Stimulated activated CD8-positive, alpha-beta memory T cell treated with anti-CD3 and anti-CD28 coated beads, Interleukin-7, amount 100 ng/mL, for 48 hours (primary cell): ENCODE measurements around the gene EXPH5.

Experiments used
- DNase-seq, 2 donors: peaks; one replicate each; pipeline ENCODE4 v3.0.0-alpha.2; 2020; ENCODE audit warnings: low read depth in 1 of 2; ENCODE audit errors: extremely low read depth in 1 of 2

EXPH5 gene

DNA sequence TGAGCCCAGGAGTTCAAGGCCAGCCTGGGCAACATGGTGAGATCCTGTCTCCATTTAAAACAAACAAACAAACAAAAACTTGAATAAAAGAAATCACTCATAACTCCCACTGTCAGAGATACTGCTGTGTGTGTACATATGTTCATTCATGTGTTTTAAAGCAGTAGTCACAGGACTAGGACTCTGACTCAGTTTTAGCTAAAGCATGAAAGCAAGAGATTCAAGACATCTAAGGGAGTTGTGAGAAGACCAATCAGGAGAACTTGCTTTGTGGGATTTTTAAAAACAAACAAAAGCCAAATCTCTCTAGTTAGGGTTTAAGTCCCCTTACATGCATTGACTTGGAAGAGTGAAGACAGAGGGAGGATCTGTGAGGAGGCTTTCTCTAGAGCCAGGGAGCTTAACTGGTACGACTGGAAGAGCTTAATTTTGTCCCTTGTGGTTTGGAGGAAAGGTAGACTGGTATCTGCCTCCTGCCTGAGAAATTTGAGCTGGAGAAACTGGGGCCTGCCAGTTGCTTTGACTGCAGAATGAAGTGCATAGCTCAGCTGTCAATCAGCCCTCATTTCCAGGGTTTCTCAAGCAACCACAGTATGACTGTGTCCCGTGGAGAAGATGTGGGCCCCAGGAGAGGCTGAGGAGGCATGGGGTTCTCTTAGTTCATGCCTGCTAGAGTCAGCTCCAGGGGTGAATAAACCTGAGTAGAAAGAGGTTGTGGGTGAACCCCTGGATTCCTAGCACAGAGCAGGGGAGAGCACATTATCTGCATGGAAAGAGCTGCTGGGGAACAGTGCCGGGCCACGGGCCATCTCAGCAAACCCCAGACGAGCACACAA, 30.6 kb downstream of the EXPH5 start:
- DNase-seq = no peak

DNA sequence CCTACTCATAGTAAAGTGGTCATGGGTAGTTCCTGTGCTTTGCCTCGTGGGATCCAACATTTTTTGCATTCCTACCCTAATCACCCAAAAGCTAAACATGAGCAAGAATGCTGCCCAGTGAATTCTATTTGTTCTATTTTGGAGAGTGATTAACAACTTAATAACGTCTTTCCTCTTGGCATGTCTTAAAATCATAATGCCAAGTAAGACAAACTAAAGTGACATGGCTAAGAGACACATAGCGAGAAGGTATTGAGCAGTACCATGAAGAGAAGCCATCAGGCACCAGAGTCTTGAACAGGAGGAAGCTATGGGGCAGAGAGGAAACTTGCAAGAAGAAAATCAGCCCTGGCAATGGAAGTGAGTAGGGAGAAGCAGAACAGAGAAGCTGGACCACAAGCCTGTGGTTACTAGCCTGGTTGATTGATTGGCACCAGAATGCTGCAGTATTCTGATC, 32.0 kb downstream of the EXPH5 start:
- DNase-seq = no peak

DNA sequence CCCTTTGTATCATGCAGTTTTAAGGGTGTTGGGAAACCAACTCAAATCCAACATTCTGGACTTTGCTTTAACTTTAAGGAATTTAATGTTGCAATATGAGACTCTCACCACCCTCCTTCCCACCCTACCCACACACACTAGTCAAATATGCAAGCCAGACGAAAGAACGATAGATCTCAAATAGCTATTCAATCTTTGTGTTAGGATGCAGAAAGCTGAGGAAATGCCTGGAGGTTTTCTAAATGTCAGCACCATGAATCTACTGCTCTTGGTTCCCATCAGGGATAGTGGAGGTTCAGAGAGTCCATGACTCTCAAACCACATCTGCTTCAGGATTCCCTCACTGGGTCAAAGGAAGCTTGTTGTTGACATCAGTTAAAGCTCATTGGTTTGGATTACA, 33.7 kb downstream of the EXPH5 start:
- DNase-seq = no peak

DNA sequence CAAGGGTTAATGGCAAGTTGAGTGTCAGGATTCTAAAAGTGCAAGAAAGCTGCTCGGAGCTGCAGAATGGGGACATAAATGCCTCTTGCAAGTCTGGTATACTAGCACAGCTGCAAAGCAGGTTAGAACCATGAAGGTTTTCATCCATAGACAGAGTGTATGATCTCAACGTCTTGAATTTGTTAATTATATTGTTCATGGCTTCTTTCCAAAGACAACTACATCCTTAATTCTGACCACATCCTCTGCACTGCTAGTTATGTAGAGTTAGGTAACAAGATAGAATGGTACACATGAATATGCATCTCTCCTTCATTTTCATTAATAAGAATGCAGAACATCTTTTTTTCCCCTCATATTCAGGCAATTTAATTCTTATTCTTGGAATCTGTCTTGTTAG, 34.2 kb downstream of the EXPH5 start:
- DNase-seq = no peak

DNA sequence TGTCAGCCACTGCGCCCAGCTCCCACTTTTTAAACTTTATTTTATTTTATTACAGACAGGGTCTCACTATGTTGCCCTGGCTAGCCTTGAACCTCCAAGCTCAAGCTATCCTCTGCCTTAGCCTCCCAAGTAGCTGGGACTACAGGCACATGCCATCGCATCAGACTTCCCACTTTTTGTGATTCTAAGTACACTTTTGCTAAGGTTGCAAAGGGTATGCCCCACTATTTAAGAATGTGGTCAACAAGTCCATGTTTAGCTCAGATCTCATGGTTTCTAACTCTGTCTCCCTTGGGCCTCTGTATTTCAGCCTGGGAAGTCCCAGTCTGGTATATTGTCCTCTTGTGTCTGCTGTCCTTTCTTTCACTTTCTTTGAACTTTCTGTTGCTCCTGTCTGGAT, 35.3 kb downstream of the EXPH5 start:
- DNase-seq = no peak

DNA sequence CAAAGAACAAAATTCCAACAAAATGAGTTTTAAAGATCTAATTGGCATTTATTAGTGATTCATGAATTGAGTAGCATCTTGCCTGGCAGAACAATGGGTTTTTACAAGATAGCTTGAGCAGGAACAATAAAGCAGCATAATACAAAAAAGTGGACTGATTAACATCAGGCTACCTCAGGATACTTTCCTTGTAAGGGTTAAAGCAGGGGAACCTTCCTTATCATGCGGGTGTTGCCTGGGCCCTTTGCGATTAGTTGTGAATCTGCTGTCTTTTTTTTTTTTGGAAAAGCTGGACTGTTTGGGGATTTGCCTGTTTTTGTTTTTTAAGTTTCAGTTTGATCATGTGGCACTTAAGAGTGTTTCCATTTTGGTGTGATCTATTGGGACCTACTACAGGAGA, 37.5 kb downstream of the EXPH5 start:
- no peak for DNase-seq

DNA sequence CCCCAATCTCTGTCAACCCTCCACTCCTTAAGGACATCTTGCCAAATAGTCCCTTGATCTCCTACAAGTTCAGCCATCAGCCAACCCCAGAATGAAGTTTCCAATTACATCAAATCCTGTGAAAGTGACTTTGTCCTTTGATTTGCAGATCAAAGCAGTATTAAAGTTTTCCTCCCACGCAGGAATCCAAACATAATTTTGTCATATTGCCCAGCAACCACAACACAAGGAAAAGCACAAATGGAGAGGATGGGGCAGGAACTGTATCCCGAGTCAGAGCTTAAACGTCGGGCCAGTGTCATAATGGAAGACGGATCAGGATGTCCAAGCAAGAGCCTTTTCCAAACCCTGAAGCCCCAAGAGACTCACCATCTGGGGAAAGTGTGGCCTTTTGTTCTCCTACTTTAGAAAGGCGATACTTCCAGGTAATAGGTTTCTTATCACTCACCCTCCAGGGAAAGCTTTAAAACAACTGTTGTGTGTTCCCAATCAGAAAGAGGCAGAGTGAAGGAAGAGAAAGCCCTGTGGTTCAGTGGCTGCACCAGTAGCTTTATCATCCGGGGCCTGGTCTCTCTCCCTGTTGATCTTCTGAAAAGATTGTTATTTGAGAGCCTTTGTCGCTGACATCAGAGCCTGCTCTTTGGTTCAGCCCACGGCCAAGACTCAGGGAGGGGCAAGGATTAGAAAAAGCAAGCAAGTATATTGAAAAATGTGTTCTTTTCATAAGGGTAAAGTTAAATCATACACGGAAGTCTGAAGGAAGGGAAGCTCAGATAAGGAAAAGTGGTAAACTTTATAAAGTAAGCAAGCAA, 41.7 kb downstream of the EXPH5 start:
- DNase-seq = no peak

DNA sequence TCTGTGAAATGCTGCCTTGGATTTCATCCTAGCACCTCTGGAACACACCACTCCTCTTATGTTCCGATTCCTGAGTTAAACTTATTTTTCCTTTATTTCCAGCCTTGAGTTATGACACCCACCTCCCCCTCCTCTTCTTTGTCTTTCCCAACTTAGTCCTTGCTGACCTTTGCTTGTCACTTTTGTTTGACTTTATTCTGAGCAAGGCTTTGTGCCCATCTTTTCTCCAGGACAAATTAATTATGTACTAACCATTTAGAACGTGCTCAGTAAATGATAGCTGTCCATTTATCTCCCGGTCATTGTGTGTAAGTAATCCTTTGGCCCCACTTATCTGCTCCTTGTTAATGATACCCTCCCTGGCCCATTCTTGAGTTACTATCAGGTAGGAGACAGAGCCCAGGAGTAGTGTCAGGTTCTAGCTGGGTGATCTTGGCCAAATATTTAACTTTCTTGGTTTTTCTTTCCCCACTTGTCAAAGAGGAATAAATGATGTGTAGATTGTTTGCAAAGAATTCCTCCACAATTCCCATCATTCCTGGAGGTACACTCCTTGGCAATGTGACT, 44.2 kb downstream of the EXPH5 start:
- no peak for DNase-seq

DNA sequence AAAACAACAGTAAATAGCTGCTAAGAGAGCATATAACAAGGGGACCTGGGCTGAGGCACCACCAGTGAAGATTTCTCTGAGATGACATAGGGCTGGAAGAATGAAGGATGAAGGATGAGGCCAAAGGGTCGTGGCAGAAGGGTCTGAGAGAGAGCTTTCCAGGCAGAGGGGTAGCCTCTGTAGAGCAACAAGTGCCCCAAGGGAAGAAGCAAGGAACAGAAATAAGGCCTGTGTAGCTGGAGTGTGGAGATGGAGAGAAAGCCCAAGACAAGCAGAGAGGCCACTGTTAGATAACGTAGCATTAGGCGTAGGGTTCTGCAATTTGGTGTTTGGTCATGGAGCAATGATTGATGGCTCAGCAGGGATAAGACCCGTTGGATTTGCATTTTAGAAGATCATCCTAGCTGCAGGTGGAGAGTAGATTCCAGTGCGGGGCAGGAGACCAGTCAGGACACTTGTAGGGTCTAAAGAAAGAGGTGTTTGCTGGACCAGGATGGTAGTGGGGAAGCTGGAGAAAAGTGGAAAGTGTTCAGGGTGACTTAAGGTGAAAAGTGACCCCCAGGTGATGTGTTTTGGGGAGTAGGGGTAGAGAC, 47.6 kb downstream of the EXPH5 start:
- no peak for DNase-seq

DNA sequence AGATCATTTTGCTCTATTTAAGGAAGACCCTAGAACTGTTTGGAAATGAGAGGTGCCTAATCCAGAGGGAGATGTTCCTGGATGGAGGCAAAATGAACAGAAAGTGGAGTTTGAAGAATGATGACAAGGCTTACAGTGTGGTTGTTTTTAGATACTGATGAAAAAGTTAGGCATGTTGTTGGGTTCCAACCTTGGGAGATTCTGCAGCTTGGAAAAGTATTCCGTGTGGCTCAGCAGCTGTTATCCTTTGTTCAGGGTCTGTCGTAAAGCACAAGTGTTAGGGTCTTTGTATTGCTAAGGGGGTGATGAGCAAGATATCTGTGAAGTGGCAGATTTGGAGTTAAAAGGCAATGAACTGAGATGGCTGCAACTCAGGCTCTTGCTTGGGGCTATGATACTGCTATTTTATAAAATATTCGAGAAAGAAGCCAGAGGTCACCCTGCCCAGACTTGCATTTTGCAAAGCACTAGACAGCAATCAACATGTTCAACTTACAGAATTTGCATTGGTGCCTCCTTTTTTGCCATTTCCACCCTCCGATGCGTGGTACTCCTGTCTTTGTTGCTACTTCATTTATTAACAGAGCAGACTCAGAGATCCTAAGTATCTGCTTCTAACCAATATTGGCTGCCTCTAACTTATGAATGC, 50.1 kb downstream of the EXPH5 start:
- DNase-seq = no peak

DNA sequence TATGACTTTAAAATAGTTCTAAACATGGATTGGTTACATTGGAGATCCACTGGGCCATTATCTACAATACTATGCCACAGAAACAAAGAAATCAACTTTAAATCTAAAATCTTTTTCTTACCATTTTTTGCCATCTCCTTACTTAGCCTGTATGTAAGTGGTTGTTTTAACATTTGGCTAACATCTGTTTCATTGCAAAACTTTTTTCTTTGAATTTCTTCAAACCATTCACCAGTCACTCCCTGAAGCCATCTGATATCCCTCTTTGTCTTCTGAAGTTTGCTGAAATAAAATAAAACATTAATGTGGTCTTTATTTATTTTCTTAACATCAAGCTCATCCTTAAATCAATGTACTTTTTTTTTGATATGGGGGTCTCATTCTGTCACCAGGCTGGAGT, 52.0 kb downstream of the EXPH5 start:
- no peak for DNase-seq

DNA sequence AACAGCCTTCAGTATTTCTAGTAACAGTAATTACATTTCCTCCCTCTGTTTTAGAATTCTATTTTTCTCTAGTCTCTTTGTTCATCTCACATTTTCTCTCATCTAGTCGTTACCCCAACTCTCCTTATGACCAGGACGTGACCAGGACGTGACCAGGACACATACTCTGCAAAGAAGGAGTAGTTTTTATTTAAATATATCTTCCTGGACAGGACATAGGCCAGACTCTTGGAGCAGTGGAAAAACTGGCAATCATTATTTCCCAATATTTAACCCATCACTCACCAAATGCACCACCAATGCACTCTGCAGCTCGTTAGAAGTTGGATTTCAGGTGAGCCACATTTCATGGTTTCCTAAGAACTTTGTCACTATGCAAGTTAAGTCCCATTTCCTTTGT, 55.1 kb downstream of the EXPH5 start:
- DNase-seq = no peak

DNA sequence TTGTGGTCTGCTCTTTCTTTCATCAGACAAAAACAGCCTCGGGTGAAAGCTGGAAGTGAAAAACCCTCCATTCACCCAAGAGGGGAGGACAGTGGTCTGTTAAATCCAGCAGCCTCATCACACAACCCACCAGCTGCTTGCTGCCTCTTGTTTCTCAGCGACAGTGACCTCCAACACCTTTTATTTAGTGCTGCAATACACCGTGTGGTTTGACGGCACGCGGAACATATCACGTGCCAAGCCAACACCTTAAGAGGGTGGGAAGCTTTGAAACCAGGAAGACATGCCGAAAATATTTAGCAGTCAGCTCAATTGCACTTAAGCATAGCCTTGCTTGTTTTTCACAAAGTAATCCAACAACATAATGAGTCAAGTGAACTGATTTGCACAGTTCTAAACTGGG, 55.5 kb downstream of the EXPH5 start:
- DNase-seq = no peak

DNA sequence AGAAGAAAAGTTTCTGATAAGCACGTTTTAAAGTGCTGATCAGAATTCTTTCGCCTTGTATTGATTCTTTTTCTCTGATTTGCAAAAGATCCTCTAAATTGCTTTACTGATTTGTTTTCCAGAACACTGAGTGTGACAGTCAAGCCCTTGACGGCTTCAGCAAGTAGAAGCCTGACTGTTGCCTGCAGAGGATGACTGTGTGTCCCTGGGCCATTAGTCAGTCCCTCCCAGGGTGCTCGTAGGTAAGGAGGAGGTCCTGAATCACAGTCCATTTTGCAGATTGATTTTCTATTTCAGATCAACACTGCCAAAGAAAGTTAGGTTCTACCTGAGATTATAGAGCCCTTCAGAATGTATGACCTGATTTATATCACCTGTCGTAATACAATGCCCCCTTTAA, 56.8 kb downstream of the EXPH5 start:
- no peak for DNase-seq

DNA sequence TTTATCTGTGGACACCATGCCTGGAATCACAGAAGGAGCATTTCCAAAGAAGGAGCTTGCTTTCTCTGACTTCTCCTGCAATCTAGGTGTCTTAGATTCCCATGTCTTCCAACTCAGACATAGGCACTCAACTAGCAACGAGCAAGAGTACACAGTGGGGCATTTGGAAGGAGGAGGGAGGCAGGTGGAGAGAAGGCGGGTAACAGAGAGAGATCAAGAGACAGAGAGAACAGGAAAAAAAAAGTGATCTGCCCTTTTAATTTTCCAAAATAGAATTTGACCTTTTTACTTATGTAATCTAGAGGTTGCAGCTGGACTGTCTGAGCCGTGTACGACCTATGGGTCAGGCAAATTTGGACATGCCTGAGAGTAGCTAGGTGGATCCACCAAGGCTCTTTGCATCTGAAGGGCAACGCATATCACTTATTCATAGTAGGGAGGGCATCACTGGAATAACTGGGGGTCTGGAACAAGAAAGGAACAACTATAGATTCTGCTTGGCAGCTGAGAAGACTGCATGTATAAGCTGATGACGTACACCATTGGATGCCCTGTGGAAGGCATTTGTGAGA, 58.1 kb downstream of the EXPH5 start:
- no peak for DNase-seq

DNA sequence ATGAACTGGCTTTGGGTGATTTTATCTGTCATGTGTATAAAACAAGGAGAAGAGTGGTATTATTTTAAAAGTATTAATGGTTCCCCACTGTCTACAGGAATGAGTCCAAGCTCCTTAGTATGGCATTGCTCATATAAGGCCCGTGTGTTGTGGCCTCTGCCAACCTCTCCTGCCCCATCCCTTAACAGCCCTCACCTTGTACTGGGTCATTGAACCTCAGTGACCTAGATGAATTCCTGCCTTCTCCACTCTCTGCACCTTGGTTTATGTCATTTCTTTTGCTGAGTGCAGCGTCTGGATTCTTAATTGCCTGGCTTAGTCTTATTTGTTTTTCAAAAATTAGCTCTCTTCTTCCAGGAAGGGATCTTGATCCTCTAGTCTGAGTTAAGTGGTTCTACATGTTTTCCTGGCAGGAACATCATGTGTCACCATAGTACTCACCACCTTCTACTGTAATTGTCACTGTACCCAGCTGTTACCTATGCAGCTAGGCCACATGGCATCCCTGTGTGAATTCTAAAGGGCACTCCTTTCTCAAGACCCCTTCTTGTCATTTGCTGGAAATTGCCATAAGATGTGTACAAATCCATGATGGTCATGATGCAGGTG, 59.2 kb downstream of the EXPH5 start:
- DNase-seq = no peak

DNA sequence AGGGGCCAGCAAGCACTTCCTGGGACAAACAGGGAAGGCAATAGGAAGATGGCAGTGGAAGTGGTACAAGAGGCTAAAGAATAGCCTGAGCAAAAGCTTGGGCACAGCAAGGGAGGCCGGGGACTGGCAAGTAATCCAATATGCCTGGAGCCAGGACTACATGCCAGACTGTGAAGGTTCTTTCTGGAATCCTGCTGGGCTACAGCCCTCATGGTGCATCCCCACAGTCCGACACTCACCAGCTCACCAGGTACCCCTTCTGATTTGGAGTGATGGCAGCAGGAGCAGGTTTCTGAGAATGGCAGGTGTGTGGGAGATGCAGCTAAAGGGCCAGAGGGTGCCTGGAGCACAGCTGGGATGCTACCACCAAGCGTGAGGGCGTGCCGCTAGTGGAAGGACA, 63.1 kb downstream of the EXPH5 start:
- DNase-seq = no peak

DNA sequence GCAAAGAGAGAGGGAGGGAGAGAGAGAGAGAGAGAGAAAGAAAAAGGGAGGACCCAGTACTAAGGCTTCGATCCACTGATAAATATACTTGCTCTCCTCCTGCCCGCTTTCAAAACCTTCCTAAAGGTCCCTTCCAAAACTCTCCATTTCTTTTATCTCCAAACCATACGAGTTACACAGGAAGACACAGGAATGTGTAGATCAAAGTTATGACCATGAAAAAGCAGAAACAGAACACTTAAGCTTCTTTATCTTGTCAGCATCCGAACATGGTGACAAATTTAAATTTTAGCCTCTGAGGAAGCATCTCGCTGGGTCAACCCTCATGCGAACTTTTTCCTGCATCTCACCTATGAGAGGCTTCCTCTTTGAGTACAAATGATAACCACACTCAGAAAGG, 66.2 kb downstream of the EXPH5 start:
- no peak for DNase-seq

DNA sequence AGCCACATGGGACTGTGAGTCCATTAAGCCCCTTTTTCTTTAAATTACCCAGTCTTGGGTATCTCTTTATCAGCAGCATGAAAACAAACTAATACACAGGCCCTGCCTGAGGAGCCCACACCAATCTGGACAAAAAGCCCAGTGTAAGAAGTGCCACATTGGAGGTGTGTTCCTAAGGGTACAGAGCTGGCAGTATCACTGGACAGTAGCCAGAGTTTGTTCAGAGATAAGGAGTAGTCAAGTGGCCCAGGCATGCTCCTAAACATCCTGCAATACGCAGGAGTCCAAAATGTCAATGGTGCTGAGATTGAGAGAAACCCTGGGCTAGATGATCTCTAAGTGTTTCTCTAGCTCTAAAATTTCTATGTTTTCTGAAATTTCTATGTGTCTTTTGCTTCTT, 68.4 kb downstream of the EXPH5 start:
- DNase-seq = no peak

DNA sequence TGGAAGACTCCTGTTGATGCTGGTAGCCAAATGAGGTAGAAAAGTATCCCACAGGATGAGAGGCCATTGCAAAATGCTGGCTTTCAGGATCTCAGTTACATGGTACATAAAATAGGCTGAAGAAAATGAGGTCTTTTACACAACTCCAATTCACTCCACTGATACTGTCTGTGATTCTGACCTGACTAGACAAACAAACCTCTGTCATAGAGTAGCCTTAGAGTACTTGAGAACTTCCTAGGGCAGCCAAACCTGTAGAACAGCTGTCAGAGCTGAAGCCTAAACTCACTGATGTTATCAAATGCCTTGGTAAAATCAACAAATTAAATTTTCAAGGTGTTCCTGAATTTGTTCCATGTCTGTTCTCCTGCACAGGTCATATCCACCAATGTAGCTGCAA, 69.1 kb downstream of the EXPH5 start:
- DNase-seq = no peak
